Fibroblast of skin of right biceps (primary cell): Measurements from ENCODE around the gene MRPL49.

ENCODE experiments used
- DNase-seq: peaks from one replicate; pipeline ENCODE4 v3.0.0-alpha.2; 2013

MRPL49 gene

DNA sequence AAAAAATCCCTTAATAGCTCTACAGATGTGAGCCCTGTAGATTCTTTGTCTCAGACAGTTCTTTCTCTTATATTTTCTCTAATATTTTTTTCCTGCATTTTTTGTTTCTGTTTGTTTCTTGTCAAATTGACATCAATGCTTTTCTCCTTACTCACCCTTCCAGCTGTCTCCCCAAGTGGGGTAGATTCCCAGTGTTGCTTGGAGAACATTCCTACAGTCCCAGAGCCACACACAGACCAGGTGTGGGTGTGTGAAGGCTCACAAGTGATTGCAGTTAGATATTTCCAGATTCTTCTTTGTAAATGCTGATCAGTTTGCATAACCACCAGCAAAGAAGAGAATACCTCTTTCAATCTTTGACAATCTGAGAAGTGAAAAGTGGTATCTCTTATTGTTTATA, 18.6 kb upstream of the MRPL49 start:
- DNase-seq: no peak

DNA sequence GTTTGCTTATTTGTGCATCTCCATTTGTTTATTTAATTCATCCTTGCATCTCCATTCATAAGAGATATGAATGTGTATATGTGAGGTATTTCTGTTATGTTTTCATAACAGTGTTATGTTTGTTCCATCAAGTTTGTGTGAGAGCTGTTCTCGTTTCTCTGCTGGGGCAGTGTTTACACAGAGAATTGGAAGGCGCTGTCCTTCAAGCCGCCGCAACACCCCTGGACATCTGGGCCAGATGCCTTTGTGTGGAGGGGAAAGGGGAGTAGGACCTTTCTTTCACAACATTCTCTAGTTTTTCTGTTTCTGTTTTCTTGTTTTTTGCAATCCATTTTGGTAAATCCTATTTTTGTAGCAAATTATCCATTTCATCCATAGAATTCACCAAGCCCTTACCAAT, 17.5 kb upstream of the MRPL49 start:
- DNase-seq: no peak

DNA sequence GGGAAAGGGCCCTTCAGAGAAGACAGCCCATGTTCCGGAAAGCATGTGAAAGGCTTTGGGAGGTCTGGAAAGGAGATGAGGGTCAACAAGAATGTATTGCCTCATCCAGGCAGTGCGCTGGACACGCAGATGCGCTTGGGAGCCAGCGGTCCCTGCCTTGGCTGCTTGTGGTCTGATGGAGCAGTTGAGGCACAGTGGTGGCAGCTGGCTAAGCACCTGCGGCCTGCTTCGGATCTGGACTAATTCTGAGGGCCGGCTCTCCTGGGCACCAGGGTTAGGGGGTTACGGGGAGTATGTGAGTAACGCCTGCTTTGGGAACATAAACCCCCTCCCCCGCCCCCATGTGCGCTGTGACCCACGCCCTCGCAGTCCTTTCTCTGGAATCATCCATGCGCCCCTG, 15.0 kb upstream of the MRPL49 start:
- no peak for DNase-seq

DNA sequence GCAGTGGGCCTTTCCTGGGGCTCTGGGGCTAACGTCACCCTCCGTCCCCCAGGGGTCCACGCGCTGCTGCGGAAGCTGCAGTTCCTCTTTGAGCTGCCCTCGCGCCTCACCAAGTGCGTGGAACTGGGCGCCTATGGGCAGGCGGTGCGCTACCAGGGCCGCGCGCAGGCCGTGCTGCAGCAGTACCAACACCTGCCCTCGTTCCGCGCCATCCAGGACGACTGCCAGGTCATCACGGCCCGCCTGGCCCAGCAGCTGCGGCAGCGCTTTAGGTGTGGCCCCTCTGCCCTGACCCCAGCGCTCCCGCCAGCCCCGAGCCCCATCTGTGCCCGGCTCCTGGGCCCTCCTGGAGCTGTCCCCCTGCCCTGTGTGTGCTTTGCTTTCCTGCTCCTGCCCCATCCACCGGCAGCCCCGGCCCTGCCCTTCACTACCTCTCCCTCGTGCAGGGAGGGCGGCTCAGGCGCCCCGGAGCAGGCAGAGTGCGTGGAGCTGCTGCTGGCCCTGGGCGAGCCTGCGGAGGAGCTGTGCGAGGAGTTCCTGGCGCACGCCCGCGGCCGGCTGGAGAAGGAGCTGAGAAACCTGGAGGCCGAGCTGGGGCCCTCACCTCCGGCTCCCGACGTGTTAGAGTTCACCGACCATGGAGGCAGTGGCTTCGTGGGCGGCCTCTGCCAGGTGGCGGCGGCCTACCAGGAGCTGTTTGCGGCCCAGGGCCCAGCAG, 14.2 kb upstream of the MRPL49 start:
- DNase-seq: no peak

DNA sequence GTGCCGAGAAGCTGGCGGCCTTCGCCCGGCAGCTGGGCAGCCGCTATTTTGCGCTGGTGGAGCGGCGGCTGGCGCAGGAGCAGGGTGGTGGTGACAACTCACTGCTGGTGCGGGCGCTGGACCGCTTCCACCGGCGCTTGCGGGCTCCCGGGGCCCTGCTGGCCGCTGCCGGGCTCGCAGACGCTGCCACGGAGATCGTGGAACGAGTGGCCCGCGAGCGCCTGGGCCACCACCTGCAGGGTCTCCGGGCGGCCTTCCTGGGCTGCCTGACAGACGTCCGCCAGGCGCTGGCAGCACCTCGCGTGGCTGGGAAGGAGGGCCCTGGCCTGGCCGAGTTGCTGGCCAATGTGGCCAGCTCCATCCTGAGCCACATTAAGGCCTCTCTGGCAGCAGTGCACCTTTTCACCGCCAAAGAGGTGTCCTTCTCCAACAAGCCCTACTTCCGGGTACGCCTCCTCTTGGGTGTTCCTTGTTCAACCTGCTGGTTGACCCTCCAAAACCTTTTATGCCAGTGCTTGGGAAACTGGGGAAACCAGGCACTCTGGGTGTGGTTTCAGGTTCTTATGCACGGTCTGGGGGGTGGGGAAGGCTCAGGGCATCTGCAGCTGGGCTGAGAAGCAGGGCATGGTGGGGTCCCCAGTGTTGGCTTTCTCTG, 13.5 kb upstream of the MRPL49 start:
- DNase-seq: no peak

DNA sequence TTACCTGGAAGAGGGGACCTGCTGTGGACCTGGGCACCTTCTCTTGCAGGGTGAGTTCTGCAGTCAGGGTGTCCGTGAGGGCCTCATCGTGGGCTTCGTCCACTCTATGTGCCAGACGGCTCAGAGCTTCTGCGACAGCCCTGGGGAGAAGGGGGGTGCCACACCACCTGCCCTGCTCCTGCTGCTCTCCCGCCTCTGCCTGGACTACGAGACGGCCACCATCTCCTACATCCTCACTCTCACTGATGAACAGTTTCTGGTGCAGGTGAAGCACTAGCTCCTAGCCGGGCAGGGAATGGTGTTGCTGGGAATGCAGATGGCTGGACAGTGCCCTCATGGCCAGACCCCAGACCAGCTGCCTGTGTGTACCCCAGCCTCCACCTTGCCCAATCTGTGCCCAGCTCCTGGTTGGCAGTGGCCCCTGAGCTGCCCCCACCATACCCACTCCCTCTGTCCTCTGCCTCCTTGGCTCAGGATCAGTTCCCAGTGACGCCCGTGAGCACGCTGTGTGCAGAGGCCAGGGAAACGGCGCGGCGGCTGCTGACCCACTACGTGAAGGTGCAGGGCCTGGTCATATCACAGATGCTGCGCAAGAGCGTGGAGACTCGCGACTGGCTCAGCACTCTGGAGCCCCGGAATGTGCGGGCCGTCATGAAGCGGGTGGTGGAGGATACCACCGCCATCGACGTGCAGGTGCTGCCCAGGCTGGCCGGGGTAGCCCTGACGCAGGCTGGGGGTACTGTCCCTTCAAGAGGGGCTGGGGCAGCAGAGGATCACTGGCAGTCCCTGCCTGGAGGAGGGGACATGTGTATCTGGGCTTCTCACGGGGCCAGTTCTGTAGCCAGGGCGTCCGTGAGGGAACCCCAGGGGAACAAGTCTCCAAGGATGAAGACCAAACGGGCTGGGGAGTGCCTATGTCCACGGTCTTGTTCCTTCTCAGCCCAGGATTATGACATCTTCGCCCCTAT, 12.6 kb upstream of the MRPL49 start:
- no peak for DNase-seq

DNA sequence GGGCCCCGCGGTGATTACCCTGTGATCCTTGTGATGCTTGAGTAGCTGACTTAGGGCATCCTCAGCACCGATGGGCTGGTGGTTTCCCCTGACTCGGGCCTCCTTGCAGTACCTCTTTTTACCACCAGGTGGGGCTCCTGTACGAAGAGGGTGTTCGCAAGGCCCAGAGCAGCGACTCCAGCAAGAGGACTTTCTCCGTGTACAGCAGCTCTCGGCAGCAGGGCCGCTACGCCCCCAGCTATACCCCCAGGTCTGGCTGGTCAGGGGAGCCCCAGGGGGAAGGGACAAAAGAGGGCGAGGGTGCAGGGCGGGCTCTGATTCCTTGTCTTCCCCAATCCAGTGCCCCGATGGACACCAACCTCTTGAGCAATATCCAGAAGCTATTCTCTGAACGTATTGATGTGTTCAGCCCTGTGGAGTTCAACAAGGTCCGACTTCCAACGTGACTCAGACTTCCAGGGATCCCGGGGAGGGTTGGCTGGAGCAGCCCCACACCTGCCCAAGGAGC, 11.7 kb upstream of the MRPL49 start:
- DNase-seq: peak; percentile 68

DNA sequence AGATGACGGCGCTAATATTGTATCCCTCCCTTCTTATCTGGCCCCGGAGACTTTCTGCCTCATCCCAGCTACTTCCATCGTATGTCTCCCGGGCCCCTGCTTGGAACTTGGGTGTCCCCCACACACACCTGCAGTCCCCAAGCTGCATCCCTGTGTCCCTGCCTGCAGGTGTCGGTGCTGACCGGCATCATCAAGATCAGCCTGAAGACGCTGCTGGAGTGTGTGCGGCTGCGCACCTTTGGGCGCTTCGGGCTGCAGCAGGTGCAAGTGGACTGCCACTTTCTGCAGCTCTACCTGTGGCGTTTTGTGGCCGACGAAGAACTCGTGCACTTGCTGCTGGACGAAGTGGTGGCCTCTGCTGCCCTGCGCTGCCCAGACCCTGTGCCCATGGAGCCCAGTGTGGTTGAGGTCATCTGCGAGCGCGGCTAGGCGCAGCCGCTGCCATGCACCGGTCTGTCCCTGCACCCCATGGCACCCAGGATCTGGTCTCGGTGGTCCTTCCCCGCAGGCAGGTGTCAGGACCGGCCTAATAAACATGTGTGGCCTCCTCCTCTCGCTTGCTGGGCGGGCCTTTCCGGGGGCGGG, 10.9 kb upstream of the MRPL49 start:
- DNase-seq: no peak

DNA sequence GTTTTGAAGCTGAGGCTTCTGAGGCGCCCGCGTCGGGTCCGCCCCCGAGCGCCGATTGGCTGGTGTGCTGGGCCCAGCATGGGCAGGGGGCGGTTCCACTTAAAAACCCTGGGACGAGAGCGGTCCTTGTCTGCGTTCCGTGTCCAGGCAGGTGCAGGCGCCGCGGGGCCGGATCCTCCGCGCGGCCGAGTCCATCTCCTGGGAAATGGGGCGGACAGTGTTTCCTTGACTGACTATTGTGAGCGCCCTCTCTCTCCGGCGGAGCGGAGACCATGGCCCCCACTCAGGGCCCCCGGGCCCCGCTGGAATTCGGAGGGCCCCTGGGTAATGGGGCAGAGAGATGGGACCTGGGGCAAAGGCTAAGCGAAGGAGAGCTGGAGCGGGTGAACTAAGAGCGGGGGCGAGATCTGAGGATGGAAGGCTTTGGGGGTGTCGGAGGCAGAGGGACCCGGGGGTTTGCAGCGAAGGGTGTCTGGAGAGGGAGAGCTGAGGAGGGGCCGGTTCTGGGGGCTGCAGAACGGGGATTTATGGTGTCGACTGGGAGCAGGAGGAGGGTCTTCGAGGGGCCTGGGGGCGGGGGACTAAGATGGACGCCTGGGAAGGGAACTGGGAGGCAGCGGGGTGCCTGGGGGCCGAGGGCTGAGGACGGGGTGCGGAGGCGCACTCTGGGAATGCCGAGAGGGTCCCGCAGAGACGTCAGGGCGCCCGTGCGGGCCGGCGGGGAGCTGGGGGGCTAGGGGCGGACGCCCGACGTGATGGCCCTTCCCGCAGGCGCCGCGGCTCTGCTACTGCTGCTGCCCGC, 10.2 kb upstream of the MRPL49 start, which contains the start of gene TM7SF2:
Gene TM7SF2, plus strand, starts transcription at position 129 of the 802 bp plus-strand sequence. Its CDS starts 144 bp downstream, at position 273.
- peak; percentile 85 for DNase-seq

DNA sequence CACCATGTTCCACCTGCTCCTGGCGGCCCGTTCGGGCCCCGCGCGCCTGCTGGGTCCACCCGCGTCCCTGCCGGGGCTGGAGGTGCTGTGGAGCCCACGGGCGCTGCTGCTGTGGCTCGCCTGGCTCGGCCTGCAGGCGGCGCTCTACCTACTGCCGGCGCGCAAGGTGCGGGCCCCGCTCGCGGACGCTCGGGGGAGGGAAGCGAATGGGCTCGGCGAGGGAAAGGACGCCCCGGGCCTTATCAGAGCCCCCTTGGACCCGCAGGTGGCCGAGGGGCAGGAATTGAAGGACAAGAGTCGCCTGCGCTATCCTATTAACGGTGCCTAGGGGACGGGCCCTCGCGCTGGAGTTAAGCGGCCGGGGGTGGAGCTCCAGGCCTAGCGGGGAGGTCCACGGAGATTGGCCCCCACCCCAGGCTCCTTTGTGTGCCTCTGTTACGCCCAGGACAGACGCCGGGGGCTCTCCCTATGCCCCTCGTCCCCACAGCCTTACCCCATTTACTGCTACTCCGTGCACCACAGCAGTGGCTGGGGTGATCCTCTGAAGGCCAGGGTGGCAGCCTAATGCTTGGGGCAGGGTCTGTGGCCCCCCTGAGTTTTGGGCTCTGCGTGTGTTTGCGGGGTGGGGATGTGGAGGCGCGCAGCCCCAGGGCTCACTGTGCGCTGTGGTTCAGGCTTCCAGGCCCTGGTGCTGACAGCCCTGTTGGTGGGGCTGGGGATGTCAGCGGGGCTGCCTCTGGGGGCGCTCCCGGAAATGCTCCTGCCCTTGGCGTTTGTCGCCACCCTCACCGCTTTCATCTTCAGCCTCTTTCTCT, 9.4 kb upstream of the MRPL49 start:
- DNase-seq: peak; percentile 27

DNA sequence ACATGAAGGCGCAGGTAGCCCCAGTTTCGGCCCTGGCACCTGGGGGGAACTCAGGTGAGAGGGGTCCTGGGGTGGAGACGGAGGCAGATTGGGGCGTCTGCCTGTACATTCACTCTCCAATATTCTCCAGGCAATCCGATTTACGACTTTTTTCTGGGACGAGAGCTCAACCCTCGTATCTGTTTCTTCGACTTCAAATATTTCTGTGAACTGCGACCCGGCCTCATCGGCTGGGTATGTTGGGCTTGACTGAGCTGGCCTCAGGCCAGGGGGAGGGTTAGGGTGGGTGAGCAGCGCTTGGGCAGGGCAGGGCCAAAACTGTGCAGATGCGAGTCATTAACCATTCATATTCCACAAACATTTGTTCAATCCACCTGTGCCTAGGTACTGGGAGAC, 8.8 kb upstream of the MRPL49 start:
- DNase-seq: peak; percentile 26

DNA sequence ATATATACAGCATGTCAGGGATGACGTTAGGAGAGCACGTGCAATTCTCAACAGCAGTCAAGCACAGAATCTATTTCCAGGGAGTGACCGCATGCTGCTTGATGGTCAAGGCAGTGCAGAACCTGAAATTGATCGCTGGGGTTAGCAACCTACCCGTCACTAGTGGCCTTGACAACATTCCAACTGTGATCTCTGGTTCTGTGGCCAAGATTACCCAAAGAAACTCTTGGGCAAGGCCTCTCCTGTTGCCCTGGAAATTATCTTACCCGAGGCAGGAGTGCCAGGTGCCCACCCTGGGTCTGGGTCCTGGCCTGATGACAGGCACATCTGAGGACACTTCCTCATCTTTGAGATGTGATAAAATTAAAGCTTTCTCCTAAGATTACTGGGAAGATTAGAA, 8.3 kb upstream of the MRPL49 start:
- DNase-seq: no peak

DNA sequence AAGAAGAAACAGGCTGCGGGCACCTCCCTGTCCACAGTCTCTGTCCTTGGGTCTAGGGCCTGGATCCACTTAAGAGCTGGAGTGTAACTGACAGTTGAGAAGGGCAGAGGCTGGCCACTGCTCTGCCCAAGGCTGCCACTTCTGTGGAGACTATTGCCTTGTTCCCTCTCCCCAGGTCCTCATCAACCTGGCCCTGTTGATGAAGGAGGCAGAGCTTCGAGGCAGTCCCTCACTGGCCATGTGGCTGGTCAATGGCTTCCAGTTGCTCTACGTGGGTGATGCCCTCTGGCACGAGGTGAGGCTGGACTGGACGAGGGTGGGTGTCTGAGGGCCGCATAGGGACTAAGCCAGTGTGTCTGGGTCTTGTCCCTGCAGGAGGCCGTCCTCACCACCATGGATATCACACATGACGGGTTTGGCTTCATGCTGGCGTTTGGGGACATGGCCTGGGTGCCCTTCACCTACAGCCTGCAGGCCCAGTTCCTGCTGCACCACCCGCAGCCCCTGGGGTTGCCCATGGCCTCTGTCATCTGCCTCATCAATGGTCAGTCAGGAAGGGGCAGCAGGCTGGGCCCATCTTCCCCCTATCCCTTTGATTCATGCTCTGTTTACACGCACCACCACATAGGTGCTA, 7.5 kb upstream of the MRPL49 start:
- no peak for DNase-seq

DNA sequence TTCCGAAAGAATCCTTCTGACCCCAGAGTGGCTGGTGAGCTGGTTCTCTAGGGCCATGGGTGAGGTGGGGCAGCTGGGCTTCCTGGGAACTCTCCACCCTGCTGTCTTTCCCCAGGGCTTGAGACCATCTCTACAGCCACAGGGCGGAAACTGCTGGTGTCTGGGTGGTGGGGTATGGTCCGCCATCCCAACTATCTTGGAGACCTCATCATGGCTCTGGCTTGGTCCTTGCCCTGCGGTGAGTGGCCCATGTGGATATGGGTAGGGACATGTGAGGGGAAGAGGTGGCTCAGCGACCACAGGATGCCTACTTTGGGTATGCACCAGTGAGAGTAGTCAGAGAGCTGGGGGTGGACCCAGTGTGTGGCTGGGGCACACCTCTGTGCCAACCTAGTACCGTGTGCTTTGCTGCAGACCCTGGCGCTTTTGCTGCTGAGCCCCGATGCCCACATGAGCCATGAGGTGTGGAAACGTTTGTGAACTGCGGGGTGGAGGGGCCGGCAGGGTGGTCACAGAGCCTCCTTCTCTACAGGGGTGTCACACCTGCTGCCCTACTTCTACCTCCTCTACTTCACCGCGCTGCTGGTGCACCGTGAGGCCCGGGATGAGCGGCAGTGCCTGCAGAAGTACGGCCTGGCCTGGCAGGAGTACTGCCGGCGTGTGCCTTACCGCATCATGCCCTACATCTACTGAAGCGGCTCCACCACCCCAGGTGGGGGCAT, 6.6 kb upstream of the MRPL49 start:
- no peak for DNase-seq

DNA sequence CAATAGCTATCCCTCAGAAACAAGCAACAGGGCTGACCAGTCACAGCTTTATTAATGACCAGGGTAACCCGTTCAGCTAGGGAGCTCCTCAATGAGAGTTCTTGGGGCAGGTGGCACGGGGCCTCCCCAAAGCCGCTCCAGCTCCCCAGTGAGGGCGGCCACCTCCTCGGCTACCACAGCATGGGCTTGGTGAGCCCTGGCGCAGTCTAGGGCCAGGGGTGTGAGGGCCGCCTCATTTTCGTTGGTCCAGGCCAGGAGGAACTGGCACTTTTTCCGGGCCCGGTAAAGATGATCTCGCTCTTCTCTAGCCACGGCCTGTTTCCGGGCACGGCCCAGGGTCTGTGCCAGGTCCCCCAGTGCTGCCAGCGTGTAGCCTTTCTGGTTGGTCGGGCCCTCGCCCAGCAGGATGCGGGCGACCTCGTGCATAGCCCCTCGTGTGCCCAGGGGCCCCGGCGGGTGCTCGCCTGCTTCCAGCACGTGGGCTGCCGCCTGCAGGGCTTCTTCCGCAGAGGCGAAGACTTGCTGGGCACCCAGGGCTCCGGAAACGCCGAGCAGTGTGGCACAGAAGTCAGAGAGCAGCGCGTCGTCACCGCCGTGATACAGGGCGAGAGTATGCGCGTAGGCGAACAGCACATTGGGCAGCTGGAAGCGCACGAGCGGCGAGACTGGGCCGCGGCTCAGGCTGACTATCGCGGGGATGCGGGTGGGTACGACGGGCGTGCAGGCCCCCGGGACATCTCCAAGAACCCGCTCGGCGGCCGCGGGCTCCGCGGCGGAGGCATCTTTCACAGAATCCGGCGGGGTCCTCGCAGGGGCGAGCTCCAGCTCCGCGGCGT, 5.5 kb upstream of the MRPL49 start:
- DNase-seq: peak; percentile 33

DNA sequence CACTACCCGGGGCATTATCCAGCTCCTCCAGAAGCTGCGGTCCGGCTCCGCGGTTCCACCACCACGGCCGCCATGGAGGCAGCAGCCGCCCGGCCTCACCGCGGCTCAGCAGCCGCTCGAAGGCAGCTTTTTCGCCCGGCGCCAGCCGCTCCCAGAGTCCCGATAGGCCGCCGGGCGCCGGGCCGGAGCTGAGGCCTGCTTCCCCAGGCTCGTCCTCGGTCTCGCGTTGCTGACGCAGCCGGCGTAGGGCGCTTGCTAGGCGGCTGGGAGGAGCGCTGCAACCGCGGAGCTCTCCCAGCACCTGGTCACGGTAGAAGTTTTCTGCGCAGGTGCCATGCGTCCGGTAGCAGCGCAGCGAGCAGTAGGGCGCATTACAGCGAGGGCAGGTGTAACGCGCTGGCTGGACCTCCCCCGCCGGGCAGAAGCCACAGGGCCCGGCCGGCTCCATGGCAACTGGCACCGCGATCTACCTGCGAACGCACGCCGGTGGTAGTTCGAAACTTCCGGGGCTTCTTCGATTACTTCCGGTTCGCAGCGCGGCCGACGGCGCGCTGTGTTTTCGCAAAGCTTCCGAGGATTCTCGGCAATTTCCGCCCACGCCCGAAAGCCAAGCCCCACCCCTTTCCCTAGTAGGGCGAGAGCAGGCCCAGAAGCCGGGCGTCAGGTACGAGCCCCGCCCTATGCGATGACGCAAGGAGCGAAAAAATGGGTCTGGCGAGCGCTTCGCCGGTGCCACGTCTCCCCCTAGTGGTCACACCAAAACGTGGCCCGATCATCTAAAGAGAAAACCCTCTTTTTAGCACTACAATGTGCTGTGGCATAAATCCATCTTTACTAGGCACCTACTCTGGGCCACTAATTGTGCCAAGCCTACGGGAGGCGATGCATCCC, 4.7 kb upstream of the MRPL49 start, which contains the start of gene ZNHIT2:
Gene ZNHIT2, minus strand, starts transcription at position 496 of the 891 bp plus-strand sequence. Its CDS starts 48 bp downstream, at position 448.
- peak; percentile 98 for DNase-seq

DNA sequence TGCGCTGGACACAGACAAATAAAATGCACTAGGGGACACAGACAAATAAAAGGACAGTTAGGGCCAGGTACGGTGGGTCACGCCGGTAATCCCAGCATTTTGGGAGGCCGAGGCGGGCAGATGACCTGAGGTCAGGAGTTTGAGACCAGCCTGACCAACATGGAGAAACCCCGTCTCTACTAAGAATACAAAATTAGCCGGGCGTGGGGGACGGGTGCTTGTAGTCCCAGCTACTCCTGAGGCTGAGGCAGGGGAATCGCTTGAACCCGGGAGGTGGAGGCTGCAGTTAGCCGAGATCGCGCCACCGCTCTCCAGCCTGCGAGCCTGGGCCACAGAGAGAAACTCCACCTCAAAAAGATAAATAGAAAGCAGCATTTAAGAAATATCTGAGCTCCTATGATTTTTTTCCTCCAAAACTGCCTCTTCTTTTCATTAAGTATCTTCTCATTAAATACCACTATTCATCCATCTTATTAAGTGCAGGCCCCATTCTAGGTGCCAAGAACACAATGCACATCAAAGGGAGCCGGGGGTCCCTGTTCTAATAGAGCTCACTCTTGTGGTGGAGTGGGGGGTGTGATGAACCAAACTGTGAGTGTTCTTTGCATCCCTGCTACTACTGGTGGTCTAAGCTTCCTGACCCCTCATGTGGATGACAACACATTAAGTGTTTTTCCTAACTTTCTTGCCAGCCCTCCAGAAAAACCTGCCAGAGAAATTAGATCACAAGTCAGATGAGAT, 3.9 kb upstream of the MRPL49 start:
- no peak for DNase-seq
